ENCODE results near the gene IFI44. TPM values are rescaled to one million over a fixed set of nuclear protein-coding genes. Genes with fewer than 3 reads are reported as not detected.

IFI44 gene
- polyA plus RNA-seq, 1 of the 3 experiments (the other 2 are of a cell fraction), result 6.5 TPM

DNA sequence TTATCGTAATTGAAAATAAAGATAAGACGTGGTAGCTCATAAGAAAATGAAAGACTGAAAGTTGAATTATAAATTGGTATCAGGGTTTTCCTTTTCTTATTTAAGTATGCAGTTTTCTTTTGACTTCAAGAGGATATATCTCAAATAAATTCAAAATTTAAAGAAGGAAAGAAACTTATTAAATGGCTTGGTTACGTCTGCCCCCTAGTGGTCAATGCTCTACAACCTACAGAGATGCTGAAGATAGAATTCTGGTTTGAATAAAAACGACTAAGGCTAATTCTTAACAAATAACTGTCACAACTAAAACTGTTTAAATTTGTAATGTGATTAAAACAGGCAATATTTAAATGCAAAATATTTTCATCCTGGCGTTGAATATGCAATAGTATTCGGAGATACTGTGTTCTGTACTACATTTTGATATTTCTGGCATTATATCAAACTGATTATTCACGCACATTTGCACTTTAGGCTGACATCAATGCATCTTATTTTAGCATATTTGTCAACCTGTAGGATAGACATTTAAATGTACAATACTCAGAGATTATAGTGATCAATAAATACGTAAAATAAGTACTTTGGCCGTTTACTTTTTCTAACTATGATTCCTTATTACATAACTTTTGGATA is 26.8 kb downstream of the IFI44 start (continued):
- TF ChIP-seq CHD2 (IDR thresholded peaks at IDR 0.05; ENCODE audit: low read length, partially characterized antibody) (no peak), EZH2phosphoT487 (IDR thresholded peaks at IDR 0.05; ENCODE audit: borderline replicate concordance, low read depth) (no peak), RXRA (IDR thresholded peaks at IDR 0.05; ENCODE audit: borderline replicate concordance, low read depth) (no peak), NFIC (IDR thresholded peaks at IDR 0.05; ENCODE audit: borderline replicate concordance) (no peak), MXI1 (IDR thresholded peaks at IDR 0.05; ENCODE audit: low read depth, low read length) (no peak), FOSL2 (IDR thresholded peaks at IDR 0.05; ENCODE audit: borderline replicate concordance, low read depth) (no peak), RFX5 (IDR thresholded peaks at IDR 0.05; ENCODE audit: low read length) (no peak), RAD21 (IDR thresholded peaks at IDR 0.05; ENCODE audit: low read length) (peak; percentile 84), REST (IDR thresholded peaks at IDR 0.05; ENCODE audit: low read depth, low read length) (no peak), FOXM1 (IDR thresholded peaks at IDR 0.05; ENCODE audit: low read depth) (no peak), SMC3 (IDR thresholded peaks at IDR 0.05; ENCODE audit: low read depth, low read length) (peak; percentile 74), CTCF (IDR thresholded peaks at IDR 0.05) (peak; percentile 93), EP300 (IDR thresholded peaks at IDR 0.05; ENCODE audit: borderline replicate concordance in 1 of 2, low read depth in 1 of 2, low read length in 1 of 2) (no peak), MEF2A (IDR thresholded peaks at IDR 0.05; ENCODE audit: borderline replicate concordance, low read depth) (no peak)
- TF ChIP-seq, protein P1, sequence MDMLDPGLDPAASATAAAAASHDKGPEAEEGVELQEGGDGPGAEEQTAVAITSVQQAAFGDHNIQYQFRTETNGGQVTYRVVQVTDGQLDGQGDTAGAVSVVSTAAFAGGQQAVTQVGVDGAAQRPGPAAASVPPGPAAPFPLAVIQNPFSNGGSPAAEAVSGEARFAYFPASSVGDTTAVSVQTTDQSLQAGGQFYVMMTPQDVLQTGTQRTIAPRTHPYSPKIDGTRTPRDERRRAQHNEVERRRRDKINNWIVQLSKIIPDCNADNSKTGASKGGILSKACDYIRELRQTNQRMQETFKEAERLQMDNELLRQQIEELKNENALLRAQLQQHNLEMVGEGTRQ (IDR thresholded peaks at IDR 0.05; ENCODE audit: borderline replicate concordance, low read depth, low read length), result no peak
- TF ChIP-seq, protein P2, sequence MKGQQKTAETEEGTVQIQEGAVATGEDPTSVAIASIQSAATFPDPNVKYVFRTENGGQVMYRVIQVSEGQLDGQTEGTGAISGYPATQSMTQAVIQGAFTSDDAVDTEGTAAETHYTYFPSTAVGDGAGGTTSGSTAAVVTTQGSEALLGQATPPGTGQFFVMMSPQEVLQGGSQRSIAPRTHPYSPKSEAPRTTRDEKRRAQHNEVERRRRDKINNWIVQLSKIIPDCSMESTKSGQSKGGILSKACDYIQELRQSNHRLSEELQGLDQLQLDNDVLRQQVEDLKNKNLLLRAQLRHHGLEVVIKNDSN (IDR thresholded peaks at IDR 0.05; ENCODE audit: borderline replicate concordance, low read depth), result no peak
